GM10248 (cell line): Measurements from ENCODE around the gene PACS1.

ENCODE experiments used
- CTCF ChIA-PET: fragments of 300-600 bp; sonication (Branson Sonifier 250); formaldehyde crosslinking; extraction: SDS; loops from one replicate; lab custom pipeline; 2021; ENCODE audit warnings: antibody characterized with exemption; lab: Yijun Ruan, JAX
- POLR2A ChIA-PET: fragments of 350-650 bp; sonication (Branson Sonifier 250); formaldehyde crosslinking; extraction: SDS; loops from one replicate; lab custom pipeline; 2020; ENCODE audit warnings: antibody characterized with exemption; lab: Yijun Ruan, JAX
- DNase-seq: peaks from one replicate; pipeline ENCODE4 v3.0.0; 2012; ENCODE audit errors: extremely low spot score
- CTCF ChIP-seq: IDR thresholded peaks from 2 replicates; pipeline ENCODE4 v1.5.1; 2012; ENCODE audit warnings: mild to moderate bottlenecking, low read depth; ENCODE audit errors: extremely low read depth, missing control alignments, control extremely low read depth

PACS1 gene

GRCh38 chr11:66194391-66194790 is 124.3 kb downstream of the PACS1 start:
- CTCF ChIA-PET: interaction anchor here (1.2 to 3.5 kb wide), 5 partner anchors 13 to 125 kb away, joined by 3 to 13 read pairs (median 3); no protein-coding TSS in a partner anchor
- POLR2A ChIA-PET: no interaction called here
- TF ChIP-seq CTCF: no peak
- no peak for DNase-seq

DNA sequence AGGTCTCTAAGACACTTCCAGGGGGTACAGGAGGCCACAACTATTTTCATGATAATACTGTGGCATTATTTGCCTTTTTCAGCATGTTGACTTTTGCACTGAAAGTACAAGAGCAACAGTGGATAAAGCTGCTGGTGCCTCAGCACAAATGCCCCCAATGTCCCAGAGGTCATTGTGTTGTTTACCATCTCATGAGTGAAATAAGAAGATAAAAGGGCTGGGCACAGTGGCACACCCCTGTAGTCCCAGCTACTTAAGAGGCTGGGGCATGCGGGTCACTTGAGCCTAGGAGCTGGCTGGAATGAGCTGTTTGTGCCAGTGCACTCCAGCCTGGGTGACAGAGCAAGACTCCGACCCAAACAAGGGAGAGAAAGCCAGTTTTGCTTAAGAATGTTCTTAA is 125.8 kb downstream of the PACS1 start:
- DNase-seq: no peak
- TF ChIP-seq CTCF: no peak
- POLR2A ChIA-PET: no interaction called here
- CTCF ChIA-PET: interaction anchor here (0.9 to 3.5 kb wide), 2 partner anchors 14 to 128 kb away, joined by 3 to 13 read pairs; no protein-coding TSS in a partner anchor

GRCh38 chr11:66203847-66204246 is 133.8 kb downstream of the PACS1 start:
- ChIA-PET POLR2A (no interaction called here), CTCF (no interaction called here)
- DNase-seq: no peak
- no peak for TF ChIP-seq CTCF

DNA sequence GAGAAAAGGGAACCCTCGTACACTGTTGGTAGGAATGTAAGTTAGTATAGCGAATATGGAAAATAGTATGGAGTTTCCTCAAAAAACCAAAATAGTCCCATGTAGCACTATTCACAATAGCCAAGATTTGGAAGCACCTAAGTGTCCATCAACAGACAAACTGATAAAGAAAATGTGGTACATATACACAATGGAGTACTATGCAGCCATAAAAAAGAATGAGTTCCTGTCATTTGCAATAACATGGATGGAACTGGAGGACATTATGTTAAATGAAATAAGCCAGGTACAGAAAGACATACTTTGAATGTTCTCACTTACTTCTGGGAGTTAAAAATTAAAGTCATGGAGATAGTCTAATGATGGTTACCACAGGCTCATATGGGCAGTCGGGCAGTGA is 134.3 kb downstream of the PACS1 start:
- DNase-seq: no peak
- no peak for TF ChIP-seq CTCF
- CTCF ChIA-PET: no interaction called here
- POLR2A ChIA-PET: no interaction called here

DNA sequence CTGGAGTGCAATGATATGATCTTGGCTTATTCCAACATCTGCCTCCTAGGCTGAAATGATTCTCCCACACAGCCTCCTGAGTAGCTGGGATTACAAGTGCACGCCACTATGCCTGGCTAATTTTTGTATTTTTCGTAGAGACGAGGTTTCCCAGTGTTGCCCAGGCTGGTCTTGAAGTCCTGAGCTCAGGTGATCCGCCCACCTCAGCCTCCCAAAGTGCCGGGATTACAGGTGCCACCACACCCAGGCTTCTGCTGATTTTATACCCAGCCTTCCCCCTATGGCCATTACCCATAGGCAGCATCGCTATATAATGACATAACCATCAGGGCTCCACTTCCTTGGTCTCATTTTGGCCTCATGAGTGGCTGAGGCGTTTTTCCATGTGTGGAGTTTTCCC is 137.7 kb downstream of the PACS1 start:
- no peak for DNase-seq
- ChIA-PET POLR2A (no interaction called here), CTCF (interaction anchor here (0.8 to 1.6 kb wide), 3 partner anchors 11 to 31 kb away, joined by 4 to 6 read pairs (median 6); no protein-coding TSS in a partner anchor)
- no peak for TF ChIP-seq CTCF

DNA sequence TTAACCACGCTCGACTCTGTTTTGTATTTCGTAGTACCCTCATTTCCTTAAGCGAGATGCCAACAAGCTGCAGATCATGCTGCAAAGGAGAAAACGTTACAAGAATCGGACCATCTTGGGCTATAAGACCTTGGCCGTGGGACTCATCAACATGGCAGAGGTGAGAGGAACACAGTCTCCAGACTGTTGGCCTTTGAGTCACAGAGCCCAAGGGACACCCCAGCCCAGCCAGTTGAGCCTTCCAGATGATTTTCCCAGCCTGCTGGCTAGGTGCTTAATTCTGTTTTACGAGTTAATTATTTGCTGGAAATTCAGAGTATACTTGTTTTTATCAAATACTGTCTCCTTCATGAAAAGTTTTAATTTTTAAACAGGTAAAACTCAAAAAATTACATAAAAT is 141.0 kb downstream of the PACS1 start:
- POLR2A ChIA-PET: no interaction called here
- DNase-seq: no peak
- TF ChIP-seq CTCF: no peak
- CTCF ChIA-PET: interaction anchor here (1.3 to 1.7 kb wide), 2 partner anchors 8 to 11 kb away, joined by 3 to 10 read pairs; no protein-coding TSS in a partner anchor
